ENCODE data around the gene OR1F1.
A peak's percentile ranks its signal among the peaks of the same experiment; 100 is the strongest.

OR1F1 gene

GRCh38 chr16:3234857-3235561 lies 47.0 kb downstream of the OR1F1 start, which contains the start of gene ZNF200:
Gene ZNF200, minus strand, starts transcription at chr16:3235158. Its CDS starts 1,403 bp downstream, at chr16:3233755.
- POLR2A ChIA-PET = interaction anchor here (1.6 kb wide), 1 partner anchor 48 kb away, joined by 6 read pairs; the partner anchor contains the start of gene ZNF263
- CTCF ChIA-PET = no interaction called here
- Histone ChIP-seq H3K27ac (ENCODE audit: insufficient read depth in 1 of 2, low read depth in 1 of 2, low read length in 2 of 2, poor library complexity in 1 of 2, severe bottlenecking in 2 of 2) (peak within 1 kb of the TSS; percentile 77 to 94), H3K9me3 (ENCODE audit: control extremely low read depth in 1 of 5, control insufficient read depth in 4 of 5, insufficient read depth in 2 of 5, low read depth in 1 of 5, low read length in 4 of 5) (peaks cover 6 to 31% (median 15%) of the 10 kb centered on the region in 5 experiments), H3K4me3 (ENCODE audit: control insufficient read depth in 1 of 7, extremely low read depth in 1 of 7, insufficient read depth in 4 of 7, low read depth in 2 of 7, low read length in 6 of 7) (peak within 1 kb of the TSS; percentile 82 to 98 (median 86)), H3K36me3 (ENCODE audit: control insufficient read depth in 4 of 4, insufficient read depth in 4 of 4, low read length in 3 of 4) (peaks cover 23 to 34% (median 27%) of the 10 kb centered on the region in 4 experiments), H3K27me3 (replicated peaks in 2 of 5; ENCODE audit: control insufficient read depth in 4 of 5, insufficient read depth in 5 of 5, low read length in 4 of 5) (no peaks in the 10 kb centered on the region), H3K4me1 (ENCODE audit: control extremely low read depth in 1 of 4, control insufficient read depth in 4 of 4, insufficient read depth in 4 of 4, low read length in 3 of 4) (peaks cover 2 to 13% (median 11%) of the 10 kb centered on the region in 4 experiments)
- peak; percentile 95 to 98 (median 98) for DNase-seq
- 0% methylated on average over 43 of the region's 59 CpGs for WGBS (ENCODE audit: insufficient coverage)

DNA sequence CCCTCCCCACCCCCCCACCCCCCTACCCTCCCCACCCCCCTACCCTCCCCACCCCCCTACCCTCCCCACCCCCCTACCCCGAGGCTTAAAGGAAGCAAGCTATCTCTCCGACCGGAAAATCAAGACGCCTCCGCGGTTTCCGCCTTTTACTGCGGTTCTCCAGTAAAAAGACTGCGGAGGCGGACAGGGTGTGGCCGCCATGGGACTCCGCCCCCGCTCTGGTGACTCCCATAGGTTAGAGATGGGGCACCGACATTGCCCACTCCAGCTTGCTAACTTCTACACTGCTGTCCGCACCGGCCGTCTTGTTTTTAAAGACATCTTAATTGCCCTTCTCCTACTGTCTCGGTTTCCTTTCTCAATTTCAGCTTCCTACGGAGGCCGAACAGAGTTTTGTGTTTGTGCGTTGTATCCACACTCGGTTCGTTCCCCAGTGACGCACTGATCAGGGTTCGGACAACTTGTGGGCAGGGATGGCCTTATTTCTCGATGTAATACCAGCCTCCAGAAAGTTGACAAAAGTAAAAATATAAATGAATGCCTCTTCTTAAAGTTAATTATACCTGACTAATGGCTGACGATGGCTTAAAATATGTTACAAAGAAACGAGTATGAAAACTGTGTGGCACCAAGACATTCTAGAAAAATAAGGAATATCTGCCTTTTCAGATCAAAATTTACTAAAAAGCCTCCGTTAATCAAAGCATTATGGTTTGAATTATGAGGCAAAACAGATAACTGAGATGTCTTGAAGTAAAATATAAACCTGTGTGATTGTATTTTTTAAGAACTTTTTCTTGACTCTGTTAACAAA lies 48.1 kb downstream of the OR1F1 start:
- ChIA-PET POLR2A (interaction anchor here (1.6 kb wide), 1 partner anchor 47 kb away, joined by 6 read pairs; the partner anchor contains the start of gene ZNF263), CTCF (no interaction called here)
- 88% methylated on average over 19 of the region's 29 CpGs for WGBS (ENCODE audit: insufficient coverage)
- Histone ChIP-seq H3K9me3 (ENCODE audit: control extremely low read depth in 1 of 5, control insufficient read depth in 4 of 5, insufficient read depth in 2 of 5, low read depth in 1 of 5, low read length in 4 of 5) (peaks cover 3 to 20% (median 7%) of the 10 kb centered on the region in 5 experiments), H3K27ac (ENCODE audit: insufficient read depth in 1 of 2, low read depth in 1 of 2, low read length in 2 of 2, poor library complexity in 1 of 2, severe bottlenecking in 2 of 2) (no peak overlapping the region), H3K27me3 (replicated peaks in 2 of 5; ENCODE audit: control insufficient read depth in 4 of 5, insufficient read depth in 5 of 5, low read length in 4 of 5) (peaks cover 0 to under 1% (median 0%) of the 10 kb centered on the region in 5 experiments), H3K4me1 (ENCODE audit: control extremely low read depth in 1 of 4, control insufficient read depth in 4 of 4, insufficient read depth in 4 of 4, low read length in 3 of 4) (peaks cover 2 to 13% (median 11%) of the 10 kb centered on the region in 4 experiments), H3K4me3 (ENCODE audit: control insufficient read depth in 1 of 7, extremely low read depth in 1 of 7, insufficient read depth in 4 of 7, low read depth in 2 of 7, low read length in 6 of 7) (no peak overlapping the region), H3K36me3 (ENCODE audit: control insufficient read depth in 4 of 4, insufficient read depth in 4 of 4, low read length in 3 of 4) (peaks cover 13 to 24% (median 19%) of the 10 kb centered on the region in 4 experiments)
- DNase-seq = peak; percentile 30 to 62 (median 51)

- no peaks in the 10 kb centered on the region for H3K36me3 ChIP-seq (ENCODE audit: control insufficient read depth in 4 of 4, insufficient read depth in 4 of 4, low read length in 3 of 4)
- ChIA-PET CTCF (no interaction called here), POLR2A (no interaction called here)
- peaks cover 0 to under 1% (median 0%) of the 10 kb centered on the region in 4 experiments for H3K4me1 ChIP-seq (ENCODE audit: control extremely low read depth in 1 of 4, control insufficient read depth in 4 of 4, insufficient read depth in 4 of 4, low read length in 3 of 4)
- peaks cover 0 to 2% (median 0%) of the 10 kb centered on the region in 5 experiments for H3K27me3 ChIP-seq (replicated peaks in 2 of 5; ENCODE audit: control insufficient read depth in 4 of 5, insufficient read depth in 5 of 5, low read length in 4 of 5)
- 97% methylated on average over 3 of the region's 5 CpGs for WGBS (ENCODE audit: insufficient coverage)
- H3K4me3 ChIP-seq (ENCODE audit: control insufficient read depth in 1 of 7, extremely low read depth in 1 of 7, insufficient read depth in 4 of 7, low read depth in 2 of 7, low read length in 6 of 7) = no peak overlapping the region
- no peak for DNase-seq
- peaks cover 0 to 5% (median 0%) of the 10 kb centered on the region in 5 experiments for H3K9me3 ChIP-seq (ENCODE audit: control extremely low read depth in 1 of 5, control insufficient read depth in 4 of 5, insufficient read depth in 2 of 5, low read depth in 1 of 5, low read length in 4 of 5)
- no peak overlapping the region for H3K27ac ChIP-seq (ENCODE audit: insufficient read depth in 1 of 2, low read depth in 1 of 2, low read length in 2 of 2, poor library complexity in 1 of 2, severe bottlenecking in 2 of 2)
Observed at GRCh38 chr16:3241761-3242160, 53.8 kb downstream of the OR1F1 start.

- WGBS (ENCODE audit: insufficient coverage) = over 99% methylated on average over 10 of the region's 11 CpGs
- H3K27me3 ChIP-seq (replicated peaks in 2 of 5; ENCODE audit: control insufficient read depth in 4 of 5, insufficient read depth in 5 of 5, low read length in 4 of 5) = peaks cover 0 to 2% (median 0%) of the 10 kb centered on the region in 5 experiments
- ChIA-PET POLR2A (no interaction called here), CTCF (interaction anchor here (0.6 kb wide), 1 partner anchor 8 kb away, joined by 3 read pairs; no protein-coding TSS in a partner anchor)
- no peak overlapping the region for H3K4me3 ChIP-seq (ENCODE audit: control insufficient read depth in 1 of 7, extremely low read depth in 1 of 7, insufficient read depth in 4 of 7, low read depth in 2 of 7, low read length in 6 of 7)
- H3K36me3 ChIP-seq (ENCODE audit: control insufficient read depth in 4 of 4, insufficient read depth in 4 of 4, low read length in 3 of 4) = no peaks in the 10 kb centered on the region
- peaks cover 0 to 3% (median 0%) of the 10 kb centered on the region in 4 experiments for H3K4me1 ChIP-seq (ENCODE audit: control extremely low read depth in 1 of 4, control insufficient read depth in 4 of 4, insufficient read depth in 4 of 4, low read length in 3 of 4)
- H3K9me3 ChIP-seq (ENCODE audit: control extremely low read depth in 1 of 5, control insufficient read depth in 4 of 5, insufficient read depth in 2 of 5, low read depth in 1 of 5, low read length in 4 of 5) = peaks cover 0 to 5% (median 0%) of the 10 kb centered on the region in 5 experiments
- H3K27ac ChIP-seq (ENCODE audit: insufficient read depth in 1 of 2, low read depth in 1 of 2, low read length in 2 of 2, poor library complexity in 1 of 2, severe bottlenecking in 2 of 2) = no peak overlapping the region
- no peak for DNase-seq
Observed at GRCh38 chr16:3242709-3243108, 54.7 kb downstream of the OR1F1 start.

DNA sequence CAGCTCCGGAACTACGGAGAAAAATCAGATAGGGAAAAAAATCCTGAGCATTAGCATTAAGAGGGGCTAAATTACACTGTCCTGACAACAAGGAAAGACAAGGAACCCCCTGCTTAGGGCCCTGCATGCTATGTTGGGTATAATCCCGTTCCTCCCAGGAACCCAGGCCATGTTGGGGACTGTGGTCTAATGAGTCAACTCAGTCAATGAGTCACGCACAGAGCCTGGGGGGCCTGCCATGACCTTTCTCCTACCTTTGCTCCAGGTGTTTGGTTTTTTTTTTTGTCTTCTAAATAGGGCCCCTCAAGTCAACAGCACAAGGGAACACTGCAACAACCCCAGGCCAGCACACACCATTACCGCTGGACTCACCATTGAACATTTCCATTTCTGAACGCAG lies 55.9 kb downstream of the OR1F1 start:
- POLR2A ChIA-PET = no interaction called here
- DNase-seq = no peak
- Histone ChIP-seq H3K4me3 (ENCODE audit: control insufficient read depth in 1 of 7, extremely low read depth in 1 of 7, insufficient read depth in 4 of 7, low read depth in 2 of 7, low read length in 6 of 7) (no peak overlapping the region), H3K27me3 (replicated peaks in 2 of 5; ENCODE audit: control insufficient read depth in 4 of 5, insufficient read depth in 5 of 5, low read length in 4 of 5) (peaks cover 0 to 4% (median 2%) of the 10 kb centered on the region in 5 experiments), H3K9me3 (ENCODE audit: control extremely low read depth in 1 of 5, control insufficient read depth in 4 of 5, insufficient read depth in 2 of 5, low read depth in 1 of 5, low read length in 4 of 5) (peaks cover 0 to 5% (median 0%) of the 10 kb centered on the region in 5 experiments), H3K4me1 (ENCODE audit: control extremely low read depth in 1 of 4, control insufficient read depth in 4 of 4, insufficient read depth in 4 of 4, low read length in 3 of 4) (peaks cover 0 to 3% (median 0%) of the 10 kb centered on the region in 4 experiments), H3K27ac (ENCODE audit: insufficient read depth in 1 of 2, low read depth in 1 of 2, low read length in 2 of 2, poor library complexity in 1 of 2, severe bottlenecking in 2 of 2) (no peak overlapping the region), H3K36me3 (ENCODE audit: control insufficient read depth in 4 of 4, insufficient read depth in 4 of 4, low read length in 3 of 4) (no peaks in the 10 kb centered on the region)
- 64% methylated on average over 4 of the region's 6 CpGs for WGBS (ENCODE audit: insufficient coverage)
- CTCF ChIA-PET = no interaction called here

GRCh38 chr16:3246002-3246401 lies 58.0 kb downstream of the OR1F1 start:
- peaks cover 0 to 3% (median 0%) of the 10 kb centered on the region in 4 experiments for H3K4me1 ChIP-seq (ENCODE audit: control extremely low read depth in 1 of 4, control insufficient read depth in 4 of 4, insufficient read depth in 4 of 4, low read length in 3 of 4)
- 91% methylated on average over 7 of the region's 7 CpGs for WGBS (ENCODE audit: insufficient coverage)
- POLR2A ChIA-PET = no interaction called here
- peaks cover 0 to 5% (median 0%) of the 10 kb centered on the region in 5 experiments for H3K9me3 ChIP-seq (ENCODE audit: control extremely low read depth in 1 of 5, control insufficient read depth in 4 of 5, insufficient read depth in 2 of 5, low read depth in 1 of 5, low read length in 4 of 5)
- H3K4me3 ChIP-seq (ENCODE audit: control insufficient read depth in 1 of 7, extremely low read depth in 1 of 7, insufficient read depth in 4 of 7, low read depth in 2 of 7, low read length in 6 of 7) = no peak overlapping the region
- no peak overlapping the region for H3K27ac ChIP-seq (ENCODE audit: insufficient read depth in 1 of 2, low read depth in 1 of 2, low read length in 2 of 2, poor library complexity in 1 of 2, severe bottlenecking in 2 of 2)
- no peak for DNase-seq
- peaks cover 0 to 11% (median 2%) of the 10 kb centered on the region in 5 experiments for H3K27me3 ChIP-seq (replicated peaks in 2 of 5; ENCODE audit: control insufficient read depth in 4 of 5, insufficient read depth in 5 of 5, low read length in 4 of 5)
- CTCF ChIA-PET = no interaction called here
- no peaks in the 10 kb centered on the region for H3K36me3 ChIP-seq (ENCODE audit: control insufficient read depth in 4 of 4, insufficient read depth in 4 of 4, low read length in 3 of 4)
